Endothelial cell of umbilical vein (primary cell): ENCODE measurements around the gene ZNF248.

Experiments used
- CTCF ChIP-seq, 2 donors: IDR thresholded peaks; 1 replicate in 1 of 2; 2 replicates in 1 of 2; pipeline ENCODE4 v1.5.1; 2011; ENCODE audit warnings: low read length in 2 of 2, mild to moderate bottlenecking in 2 of 2, moderate library complexity in 2 of 2, control low read depth in 1 of 2, inconsistent platforms in 1 of 2, low read depth in 1 of 2; ENCODE audit not compliant: insufficient read depth in 1 of 2; ENCODE audit errors: extremely low read depth in 1 of 2
- MYC ChIP-seq: IDR thresholded peaks from one replicate; pipeline ENCODE4 v1.6.1; 2011; ENCODE audit warnings: mild to moderate bottlenecking, low read depth, low read length
- POLR2A ChIP-seq: IDR thresholded peaks from 2 replicates; pipeline ENCODE4 v1.6.1; 2012; ENCODE audit warnings: low read depth, mild to moderate bottlenecking, control low read depth, low read length
- POLR2AphosphoS5 ChIP-seq: IDR thresholded peaks from 2 replicates; pipeline ENCODE4 v1.6.1; 2012; ENCODE audit warnings: low read depth, mild to moderate bottlenecking, control low read depth, low read length, moderate library complexity; ENCODE audit not compliant: insufficient read depth

GRCh38 chr10:37741831-37742230, 115.6 kb downstream of the ZNF248 start:
- no peak for TF ChIP-seq POLR2AphosphoS5
- no peak for TF ChIP-seq CTCF (IDR thresholded peaks at IDR 0.05; ENCODE audit: extremely low read depth in 1 of 2, insufficient read depth in 1 of 2, low read depth in 1 of 2, low read length in 2 of 2)
- TF ChIP-seq POLR2A: no peak
- no peak for TF ChIP-seq MYC
